ENCODE results near the gene SPOCK1. TPM values are rescaled to one million over a fixed set of nuclear protein-coding genes. Genes with fewer than 3 reads are reported as not detected.

The SPOCK1 gene
- total and polyA plus RNA-seq, 2 experiments from 2014 or later = 5.6 to 10.1 TPM

- Histone ChIP-seq H3K79me2 (no peaks in the 10 kb centered on the region), H2AFZ (no peak overlapping the region), H3K9me2 (replicated peaks; ENCODE audit: insufficient read depth) (no peaks in the 10 kb centered on the region), H3K4me1 (ENCODE audit: insufficient read depth) (no peaks in the 10 kb centered on the region), H3K27me3 (peaks cover 9% of the 10 kb centered on the region), H4K20me1 (ENCODE audit: insufficient read depth, poor library complexity, severe bottlenecking) (no peaks in the 10 kb centered on the region), H3K36me3 (replicated peaks; ENCODE audit: insufficient read depth, low read depth) (no peaks in the 10 kb centered on the region), H3K9me3 (ENCODE audit: low read depth) (no peaks in the 10 kb centered on the region), H3K4me2 (no peak overlapping the region), H3K27ac (no peak overlapping the region), H3K4me3 (no peak overlapping the region)
- 82% methylated on average over 3 of the region's 3 CpGs for WGBS (ENCODE audit: low lambda C conversion rate, missing lambda C conversion rate)
- no peak for DNase-seq (ENCODE audit: low spot score)
- no peak for TF ChIP-seq EZH2phosphoT487 (IDR thresholded peaks at IDR 0.05; ENCODE audit: low read depth, severe bottlenecking, unreplicated experiment)
- no peak for TF ChIP-seq EZH2 (IDR thresholded peaks at IDR 0.05; ENCODE audit: borderline replicate concordance)
- TF ChIP-seq, protein P1, sequence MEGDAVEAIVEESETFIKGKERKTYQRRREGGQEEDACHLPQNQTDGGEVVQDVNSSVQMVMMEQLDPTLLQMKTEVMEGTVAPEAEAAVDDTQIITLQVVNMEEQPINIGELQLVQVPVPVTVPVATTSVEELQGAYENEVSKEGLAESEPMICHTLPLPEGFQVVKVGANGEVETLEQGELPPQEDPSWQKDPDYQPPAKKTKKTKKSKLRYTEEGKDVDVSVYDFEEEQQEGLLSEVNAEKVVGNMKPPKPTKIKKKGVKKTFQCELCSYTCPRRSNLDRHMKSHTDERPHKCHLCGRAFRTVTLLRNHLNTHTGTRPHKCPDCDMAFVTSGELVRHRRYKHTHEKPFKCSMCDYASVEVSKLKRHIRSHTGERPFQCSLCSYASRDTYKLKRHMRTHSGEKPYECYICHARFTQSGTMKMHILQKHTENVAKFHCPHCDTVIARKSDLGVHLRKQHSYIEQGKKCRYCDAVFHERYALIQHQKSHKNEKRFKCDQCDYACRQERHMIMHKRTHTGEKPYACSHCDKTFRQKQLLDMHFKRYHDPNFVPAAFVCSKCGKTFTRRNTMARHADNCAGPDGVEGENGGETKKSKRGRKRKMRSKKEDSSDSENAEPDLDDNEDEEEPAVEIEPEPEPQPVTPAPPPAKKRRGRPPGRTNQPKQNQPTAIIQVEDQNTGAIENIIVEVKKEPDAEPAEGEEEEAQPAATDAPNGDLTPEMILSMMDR (IDR thresholded peaks at IDR 0.05; ENCODE audit: poor library complexity) = no peak
These were observed 479.9 kb downstream of the SPOCK1 start for GRCh38 chr5:137019229-137019628.

GRCh38 chr5:137016783-137017324, 482.3 kb downstream of the SPOCK1 start:
- Histone ChIP-seq H3K27me3 (peaks cover 18% of the 10 kb centered on the region), H3K27ac (no peak overlapping the region), H3K36me3 (replicated peaks; ENCODE audit: insufficient read depth, low read depth) (no peaks in the 10 kb centered on the region), H4K20me1 (ENCODE audit: insufficient read depth, poor library complexity, severe bottlenecking) (no peaks in the 10 kb centered on the region), H3K9me2 (replicated peaks; ENCODE audit: insufficient read depth) (no peaks in the 10 kb centered on the region), H3K9me3 (ENCODE audit: low read depth) (no peaks in the 10 kb centered on the region), H2AFZ (no peak overlapping the region), H3K4me2 (no peak overlapping the region), H3K79me2 (no peaks in the 10 kb centered on the region), H3K4me1 (ENCODE audit: insufficient read depth) (no peaks in the 10 kb centered on the region), H3K4me3 (no peak overlapping the region)
- TF ChIP-seq EZH2 (IDR thresholded peaks at IDR 0.05; ENCODE audit: borderline replicate concordance) = no peak
- TF ChIP-seq, protein P1 (IDR thresholded peaks at IDR 0.05; ENCODE audit: poor library complexity) = no peak
- 46% methylated on average over 5 of the region's 5 CpGs for WGBS (ENCODE audit: low lambda C conversion rate, missing lambda C conversion rate)
- no peak for DNase-seq (ENCODE audit: low spot score)

DNA sequence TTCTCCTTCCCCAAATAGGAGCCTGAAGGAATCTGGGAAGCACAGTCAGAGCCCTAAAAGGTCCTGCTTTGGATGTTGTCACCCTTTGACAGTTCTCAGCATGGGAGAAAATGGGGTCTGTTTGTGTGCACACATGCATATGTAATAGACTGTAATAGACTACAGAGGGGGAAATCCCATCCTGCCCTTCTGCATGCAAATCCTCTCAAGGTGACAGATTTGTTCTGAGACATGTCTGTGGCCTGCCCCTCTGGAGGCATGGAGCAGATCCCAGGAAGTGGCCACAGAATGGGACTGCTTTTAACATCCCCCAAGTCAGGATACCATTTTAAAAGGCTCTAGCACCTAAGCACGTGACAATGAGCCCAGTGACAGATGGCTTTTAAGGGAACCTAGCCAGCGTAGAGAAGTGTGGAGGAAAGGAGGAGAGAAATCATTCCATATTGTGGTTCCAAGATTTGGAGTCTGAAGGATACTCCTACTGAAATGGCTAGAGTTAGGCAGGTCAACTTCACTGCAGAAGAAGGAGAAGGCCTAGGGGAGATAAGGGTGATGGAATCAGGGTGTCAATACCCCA, 483.5 kb downstream of the SPOCK1 start:
- 82% methylated on average over 2 of the region's 2 CpGs for WGBS (ENCODE audit: low lambda C conversion rate, missing lambda C conversion rate)
- no peak overlapping the region for H3K4me2 ChIP-seq

More for the DNA sequence above, 483.5 kb downstream of the SPOCK1 start:
- DNase-seq (ENCODE audit: low spot score) = no peak
- Histone ChIP-seq H2AFZ (no peak overlapping the region), H3K79me2 (no peaks in the 10 kb centered on the region), H3K36me3 (replicated peaks; ENCODE audit: insufficient read depth, low read depth) (no peaks in the 10 kb centered on the region), H3K4me3 (no peak overlapping the region), H3K4me1 (ENCODE audit: insufficient read depth) (no peaks in the 10 kb centered on the region), H3K9me2 (replicated peaks; ENCODE audit: insufficient read depth) (no peaks in the 10 kb centered on the region), H3K27me3 (peaks cover 18% of the 10 kb centered on the region), H4K20me1 (ENCODE audit: insufficient read depth, poor library complexity, severe bottlenecking) (no peaks in the 10 kb centered on the region), H3K27ac (no peak overlapping the region), H3K9me3 (ENCODE audit: low read depth) (no peaks in the 10 kb centered on the region)
- TF ChIP-seq EZH2 (IDR thresholded peaks at IDR 0.05; ENCODE audit: borderline replicate concordance) (no peak), EZH2phosphoT487 (IDR thresholded peaks at IDR 0.05; ENCODE audit: low read depth, severe bottlenecking, unreplicated experiment) (no peak)
- TF ChIP-seq, protein P1 (IDR thresholded peaks at IDR 0.05; ENCODE audit: poor library complexity) = no peak

Data from hepatocyte (in vitro differentiated cells).